NB4 (cell line): ENCODE data around the gene FRAS1.

Source experiments
- POLR2A ChIP-seq: IDR thresholded peaks from 2 replicates; pipeline ENCODE4 v1.6.1; 2011; ENCODE audit warnings: mild to moderate bottlenecking; ENCODE audit not compliant: insufficient read length; ENCODE audit errors: extremely low read depth
- TF ChIP-seq, protein P1 (sequence below): IDR thresholded peaks from one replicate; pipeline ENCODE4 v1.5.1; 2012; ENCODE audit warnings: low read depth, low read length

- TF ChIP-seq, protein P1, sequence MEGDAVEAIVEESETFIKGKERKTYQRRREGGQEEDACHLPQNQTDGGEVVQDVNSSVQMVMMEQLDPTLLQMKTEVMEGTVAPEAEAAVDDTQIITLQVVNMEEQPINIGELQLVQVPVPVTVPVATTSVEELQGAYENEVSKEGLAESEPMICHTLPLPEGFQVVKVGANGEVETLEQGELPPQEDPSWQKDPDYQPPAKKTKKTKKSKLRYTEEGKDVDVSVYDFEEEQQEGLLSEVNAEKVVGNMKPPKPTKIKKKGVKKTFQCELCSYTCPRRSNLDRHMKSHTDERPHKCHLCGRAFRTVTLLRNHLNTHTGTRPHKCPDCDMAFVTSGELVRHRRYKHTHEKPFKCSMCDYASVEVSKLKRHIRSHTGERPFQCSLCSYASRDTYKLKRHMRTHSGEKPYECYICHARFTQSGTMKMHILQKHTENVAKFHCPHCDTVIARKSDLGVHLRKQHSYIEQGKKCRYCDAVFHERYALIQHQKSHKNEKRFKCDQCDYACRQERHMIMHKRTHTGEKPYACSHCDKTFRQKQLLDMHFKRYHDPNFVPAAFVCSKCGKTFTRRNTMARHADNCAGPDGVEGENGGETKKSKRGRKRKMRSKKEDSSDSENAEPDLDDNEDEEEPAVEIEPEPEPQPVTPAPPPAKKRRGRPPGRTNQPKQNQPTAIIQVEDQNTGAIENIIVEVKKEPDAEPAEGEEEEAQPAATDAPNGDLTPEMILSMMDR: no peak
- TF ChIP-seq POLR2A: no peak
Observed at GRCh38 chr4:78057600-78058550, 752 bp downstream of the FRAS1 start.
